ENCODE data around the gene GALR1. TPM values are rescaled to one million over a fixed set of nuclear protein-coding genes. Genes with fewer than 3 reads are reported as not detected.
A peak's percentile ranks its signal among the peaks of the same experiment; 100 is the strongest.
"Not testable (repeated sequence)": the region's sequence is repeated elsewhere in the genome, so short reads cannot be mapped to it uniquely, and the experiment has no call there.

Gene GALR1
- polyA plus RNA-seq, 4 donors, result 0.03 to 0.26 (median 0.17) TPM

- DNase-seq (ENCODE audit: low read depth in 4 of 4, low spot score in 2 of 4), result no peak
These were observed 865 bp downstream of the GALR1 start for GRCh38 chr18:77250501-77250925.

GRCh38 chr18:77250926-77251729, 1.5 kb downstream of the GALR1 start:
- peak in 1 of 4 donors; percentile 24 for DNase-seq (ENCODE audit: low read depth in 4 of 4, low spot score in 2 of 4)

- DNase-seq (ENCODE audit: low read depth in 4 of 4, low spot score in 2 of 4), result no peak
These were observed 2.0 kb downstream of the GALR1 start for GRCh38 chr18:77251730-77252050.

GRCh38 chr18:77254711-77255405, 5.2 kb downstream of the GALR1 start:
- no peak for DNase-seq (ENCODE audit: low read depth in 4 of 4, low spot score in 2 of 4)

GRCh38 chr18:77255426-77256105, 5.9 kb downstream of the GALR1 start:
- no peak for DNase-seq (ENCODE audit: low read depth in 4 of 4, low spot score in 2 of 4)

GRCh38 chr18:77262643-77263465, 13.2 kb downstream of the GALR1 start:
- DNase-seq (ENCODE audit: low read depth in 4 of 4, low spot score in 2 of 4), result no peak

- no peak for DNase-seq (ENCODE audit: low read depth in 4 of 4, low spot score in 2 of 4)
These were observed 13.8 kb downstream of the GALR1 start for GRCh38 chr18:77263466-77263763.

GRCh38 chr18:77267969-77268368, 18.3 kb downstream of the GALR1 start:
- DNase-seq (ENCODE audit: low read depth in 4 of 4, low spot score in 2 of 4), result no peak

- DNase-seq (ENCODE audit: low read depth in 4 of 4, low spot score in 2 of 4), result no peak
These were observed 18.8 kb downstream of the GALR1 start for GRCh38 chr18:77268456-77268855.

GRCh38 chr18:77271576-77272481, 22.2 kb downstream of the GALR1 start:
- no peak for DNase-seq (ENCODE audit: low read depth in 4 of 4, low spot score in 2 of 4)

- DNase-seq (ENCODE audit: low read depth in 4 of 4, low spot score in 2 of 4), result not testable (repeated sequence)
These were observed 41.2 kb downstream of the GALR1 start for GRCh38 chr18:77290841-77291240.

GRCh38 chr18:77298172-77298571, 48.5 kb downstream of the GALR1 start:
- DNase-seq (ENCODE audit: low read depth in 4 of 4, low spot score in 2 of 4), result no peak

GRCh38 chr18:77299706-77300105, 50.1 kb downstream of the GALR1 start:
- DNase-seq (ENCODE audit: low read depth in 4 of 4, low spot score in 2 of 4), result no peak

- no peak for DNase-seq (ENCODE audit: low read depth in 4 of 4, low spot score in 2 of 4)
These were observed 50.9 kb downstream of the GALR1 start for GRCh38 chr18:77300579-77300978.

- DNase-seq (ENCODE audit: low read depth in 4 of 4, low spot score in 2 of 4), result no peak
These were observed 54.6 kb downstream of the GALR1 start for GRCh38 chr18:77304268-77304667.

GRCh38 chr18:77305676-77306075, 56.0 kb downstream of the GALR1 start:
- no peak for DNase-seq (ENCODE audit: low read depth in 4 of 4, low spot score in 2 of 4)

- no peak for DNase-seq (ENCODE audit: low read depth in 4 of 4, low spot score in 2 of 4)
These were observed 58.6 kb downstream of the GALR1 start for GRCh38 chr18:77308216-77308615.

GRCh38 chr18:77314511-77314910, 64.9 kb downstream of the GALR1 start:
- no peak for DNase-seq (ENCODE audit: low read depth in 4 of 4, low spot score in 2 of 4)

GRCh38 chr18:77314952-77315351, 65.3 kb downstream of the GALR1 start:
- no peak for DNase-seq (ENCODE audit: low read depth in 4 of 4, low spot score in 2 of 4)

GRCh38 chr18:77316008-77316407, 66.4 kb downstream of the GALR1 start:
- DNase-seq (ENCODE audit: low read depth in 4 of 4, low spot score in 2 of 4), result no peak

All from left renal cortex interstitium (tissue), 4 donors.